ENCODE measurements around the gene HMG20B.

HMG20B gene

GRCh38 chr19:3538965-3539755 lies 33.6 kb upstream of the HMG20B start, which contains the start of gene TEKTIP1:
TEKTIP1 (plus strand) TSS chr19:3539174; CDS start chr19:3539178, 4 bp downstream.
- no peak for TF ChIP-seq TOX (CRISPR knock-in tag; IDR thresholded peaks at IDR 0.05; ENCODE audit: borderline replicate concordance)
- no peak for TF ChIP-seq SNAI2 (CRISPR knock-in tag; IDR thresholded peaks at IDR 0.05)
- no peak for TF ChIP-seq ARNTL (CRISPR knock-in tag; IDR thresholded peaks at IDR 0.05; ENCODE audit: borderline replicate concordance, low read depth)
- TF ChIP-seq PATZ1 (CRISPR knock-in tag; IDR thresholded peaks at IDR 0.05; ENCODE audit: borderline replicate concordance) = no peak
- no peak for TF ChIP-seq PPARA (CRISPR knock-in tag; IDR thresholded peaks at IDR 0.05; ENCODE audit: borderline replicate concordance)
- TF ChIP-seq ESRRG (CRISPR knock-in tag; IDR thresholded peaks at IDR 0.05) = no peak
- TF ChIP-seq ZNF8 (CRISPR knock-in tag; IDR thresholded peaks at IDR 0.05) = no peak
- TF ChIP-seq ZFP3 (CRISPR knock-in tag; IDR thresholded peaks at IDR 0.05) = no peak
- TF ChIP-seq TSHZ2 (CRISPR knock-in tag; IDR thresholded peaks at IDR 0.05) = no peak
- no peak for TF ChIP-seq ZNF70 (CRISPR knock-in tag; IDR thresholded peaks at IDR 0.05)
- no peak for ATAC-seq

GRCh38 chr19:3539756-3540118 lies 33.0 kb upstream of the HMG20B start:
- ATAC-seq = no peak
- no peak for TF ChIP-seq POU6F1 (CRISPR knock-in tag; IDR thresholded peaks at IDR 0.05; ENCODE audit: borderline replicate concordance, low read depth)
- TF ChIP-seq RARB (CRISPR knock-in tag; IDR thresholded peaks at IDR 0.05) = no peak
- no peak for TF ChIP-seq TCF4 (CRISPR knock-in tag; IDR thresholded peaks at IDR 0.05; ENCODE audit: borderline replicate concordance)
- TF ChIP-seq CREB5 (CRISPR knock-in tag; IDR thresholded peaks at IDR 0.05; ENCODE audit: low read depth) = no peak
- TF ChIP-seq ZNF70 (CRISPR knock-in tag; IDR thresholded peaks at IDR 0.05) = no peak
- TF ChIP-seq ARNTL (CRISPR knock-in tag; IDR thresholded peaks at IDR 0.05; ENCODE audit: borderline replicate concordance, low read depth) = no peak
- no peak for TF ChIP-seq SNAI2 (CRISPR knock-in tag; IDR thresholded peaks at IDR 0.05)
- no peak for TF ChIP-seq ZC3H10 (CRISPR knock-in tag; IDR thresholded peaks at IDR 0.05)
- TF ChIP-seq PATZ1 (CRISPR knock-in tag; IDR thresholded peaks at IDR 0.05; ENCODE audit: borderline replicate concordance) = no peak
- TF ChIP-seq TOX (CRISPR knock-in tag; IDR thresholded peaks at IDR 0.05; ENCODE audit: borderline replicate concordance) = no peak
- no peak for TF ChIP-seq ISL1 (CRISPR knock-in tag; IDR thresholded peaks at IDR 0.05)
- TF ChIP-seq GLIS3 (CRISPR knock-in tag; IDR thresholded peaks at IDR 0.05) = no peak
- no peak for TF ChIP-seq ZFP3 (CRISPR knock-in tag; IDR thresholded peaks at IDR 0.05)
- TF ChIP-seq TSHZ2 (CRISPR knock-in tag; IDR thresholded peaks at IDR 0.05) = no peak
- TF ChIP-seq CSDC2 (CRISPR knock-in tag; IDR thresholded peaks at IDR 0.05) = no peak

All from SK-N-SH treated with all-trans-retinoic acid at 6 μM for 48 hours (cell line).